ENCODE measurements around the gene CRIM1.

GRCh38 chr2:36485521-36485920 lies 129.9 kb downstream of the CRIM1 start:
- TF ChIP-seq POLR2AphosphoS5 (IDR thresholded peaks at IDR 0.05) (peak in 1 of 3 donors; percentile 21), POLR2A (IDR thresholded peaks at IDR 0.05) (no peak), CTCF (IDR thresholded peaks at IDR 0.05) (no peak), EP300 (IDR thresholded peaks at IDR 0.05; ENCODE audit: low read depth) (no peak)
